PC-9 (cell line): ENCODE data around the gene SNRPA1.

Source experiments
- CTCF ChIP-seq: fragments of 200-600 bp; sonication (generic); conservative IDR thresholded peaks from 2 replicates; pipeline ENCODE4 v1.6.1; 2017; ENCODE audit warnings: mixed run types, antibody characterized with exemption, mild to moderate bottlenecking, moderate library complexity
- EZH2 ChIP-seq: fragments of 200-600 bp; sonication (generic); IDR thresholded peaks from 2 replicates; pipeline ENCODE4 v1.8.0; 2017; ENCODE audit warnings: antibody characterized with exemption, low read depth

GRCh38 chr15:101286471-101287114 lies 8.5 kb downstream of the SNRPA1 start:
- no peak for TF ChIP-seq CTCF
- no peak for TF ChIP-seq EZH2
